GM12873 (cell line): ENCODE data around the gene DUOXA1.

Experiments
- CTCF ChIP-seq: IDR thresholded peaks from 2 replicates; pipeline ENCODE4 v1.5.1; 2012; ENCODE audit warnings: low read depth, mild to moderate bottlenecking, moderate library complexity, low read length, control low read depth; ENCODE audit not compliant: insufficient read depth; ENCODE audit errors: missing control alignments

The DUOXA1 gene

GRCh38 chr15:45162771-45163507, 33.3 kb upstream of the DUOXA1 start:
- peak; percentile 96 for TF ChIP-seq CTCF

- no peak for TF ChIP-seq CTCF
Measured at GRCh38 chr15:45161666-45162065, 32.0 kb upstream of the DUOXA1 start.

GRCh38 chr15:45157974-45158373, 28.3 kb upstream of the DUOXA1 start:
- TF ChIP-seq CTCF: no peak

GRCh38 chr15:45156744-45157455, 27.2 kb upstream of the DUOXA1 start:
- no peak for TF ChIP-seq CTCF

- TF ChIP-seq CTCF: no peak
Measured at GRCh38 chr15:45155739-45156138, 26.1 kb upstream of the DUOXA1 start.

- TF ChIP-seq CTCF: no peak
Measured at GRCh38 chr15:45151998-45152828, 22.5 kb upstream of the DUOXA1 start.

- no peak for TF ChIP-seq CTCF
Measured at GRCh38 chr15:45150997-45151396, 21.3 kb upstream of the DUOXA1 start.
